A673 (cell line): Measurements from ENCODE around the gene SNAPIN. TPM values are rescaled to one million over a fixed set of nuclear protein-coding genes. Genes with fewer than 3 reads are reported as not detected.

Source experiments
- BruUV-seq: library from RNA; stranded (reverse); fragments of 400-500 nt; replicated peaks from 2 replicates; lab custom pipeline; 2021; lab: Mats Ljungman, UMichigan
- CTCF ChIA-PET: fragments of 300-600 bp; sonication (Branson Sonifier 250); formaldehyde crosslinking; loops from one replicate; lab custom pipeline; 2022; ENCODE audit warnings: antibody characterized with exemption; lab: Charles Lee
- POLR2A ChIA-PET: fragments of 300-600 bp; sonication (Branson Sonifier 250); formaldehyde crosslinking; loops from one replicate; lab custom pipeline; 2022; ENCODE audit warnings: antibody characterized with exemption; ENCODE audit not compliant: low non-redundant PET; lab: Charles Lee
- DNase-seq: peaks from one replicate; pipeline ENCODE4 v3.0.0-alpha.2; 2015; ENCODE audit warnings: low spot score
- H3K27ac ChIP-seq: fragments of 200-600 bp; sonication (generic); 2 replicates; pipeline ENCODE4 v1.5.1; 2016; ENCODE audit warnings: mixed run types, low read depth, mild to moderate bottlenecking, mixed read lengths, antibody characterized with exemption, low read length; ENCODE audit not compliant: poor library complexity, severe bottlenecking
- H3K27me3 ChIP-seq: fragments of 200-600 bp; sonication (generic); replicated peaks from 2 replicates; pipeline ENCODE4 v1.6.1; 2017; ENCODE audit warnings: mixed run types, low read depth, mild to moderate bottlenecking, mixed read lengths, antibody characterized with exemption, low read length; ENCODE audit not compliant: insufficient read depth, poor library complexity
- H3K36me3 ChIP-seq: fragments of 200-600 bp; sonication (generic); 2 replicates; pipeline ENCODE4 v1.6.1; 2016; ENCODE audit warnings: mixed run types, mild to moderate bottlenecking, mixed read lengths, antibody characterized with exemption, low read length; ENCODE audit not compliant: insufficient read depth, poor library complexity, severe bottlenecking
- H3K4me1 ChIP-seq: fragments of 200-600 bp; sonication (generic); 2 replicates; pipeline ENCODE4 v1.6.1; 2017; ENCODE audit warnings: mixed run types, mild to moderate bottlenecking, mixed read lengths, antibody characterized with exemption, low read length; ENCODE audit not compliant: insufficient read depth, poor library complexity, severe bottlenecking
- H3K4me3 ChIP-seq: fragments of 200-600 bp; sonication (generic); 2 replicates; pipeline ENCODE4 v1.5.1; 2016; ENCODE audit warnings: low read depth, mixed run types, mild to moderate bottlenecking, mixed read lengths, low read length; ENCODE audit not compliant: poor library complexity, severe bottlenecking
- H3K9me3 ChIP-seq: fragments of 200-600 bp; sonication (generic); 2 replicates; pipeline ENCODE4 v1.6.1; 2016; ENCODE audit warnings: mixed run types, low read depth, mild to moderate bottlenecking, mixed read lengths, antibody characterized with exemption, low read length; ENCODE audit not compliant: poor library complexity, severe bottlenecking
- CTCF ChIP-seq: fragments of 300-800, 200-600 bp; sonication (generic); conservative IDR thresholded peaks from 2 replicates; pipeline ENCODE4 v1.5.1; 2017; ENCODE audit warnings: low read depth, mild to moderate bottlenecking, antibody characterized with exemption, low read length, moderate library complexity, mixed read lengths
- EZH2 ChIP-seq: fragments of 200-600 bp; sonication (generic); IDR thresholded peaks from 2 replicates; pipeline ENCODE4 v1.6.1; 2017; ENCODE audit warnings: borderline replicate concordance, low read depth, mild to moderate bottlenecking, mixed read lengths, antibody characterized with exemption, low read length; ENCODE audit not compliant: poor library complexity, severe bottlenecking
- intact Hi-C: fragments of 100-400 bp; cut with micrococcal nuclease; formaldehyde crosslinking; loops from one replicate; pipeline ENCODE4 v1.10.0; 2022; ENCODE audit not compliant: unreplicated experiment
- total RNA-seq: library from RNA; stranded (reverse); gene quantifications from 2 replicates; pipeline ENCODE4 v1.2.3, GENCODE V29; 2021

Gene SNAPIN
- total RNA-seq, 1 experiment from 2014 or later, result 47.4 TPM

DNA sequence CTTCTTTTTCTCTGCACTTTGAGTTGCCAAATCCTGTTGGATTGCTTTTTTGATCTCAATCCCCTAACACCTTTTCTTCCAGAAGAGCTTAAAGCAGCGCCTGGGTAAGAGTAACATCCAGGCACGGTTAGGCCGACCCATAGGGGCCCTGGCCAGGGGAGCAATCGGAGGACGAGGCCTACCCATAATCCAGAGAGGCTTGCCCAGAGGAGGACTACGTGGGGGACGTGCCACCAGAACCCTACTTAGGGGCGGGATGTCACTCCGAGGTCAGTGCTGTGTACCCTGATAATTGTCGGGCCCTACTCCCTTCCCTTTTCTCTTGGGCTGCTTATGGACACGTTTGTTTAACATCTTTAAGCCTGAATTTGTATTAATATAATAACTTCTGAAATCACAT lies 16.3 kb upstream of the SNAPIN start:
- no peak for DNase-seq
- POLR2A ChIA-PET, result no interaction called here

DNA sequence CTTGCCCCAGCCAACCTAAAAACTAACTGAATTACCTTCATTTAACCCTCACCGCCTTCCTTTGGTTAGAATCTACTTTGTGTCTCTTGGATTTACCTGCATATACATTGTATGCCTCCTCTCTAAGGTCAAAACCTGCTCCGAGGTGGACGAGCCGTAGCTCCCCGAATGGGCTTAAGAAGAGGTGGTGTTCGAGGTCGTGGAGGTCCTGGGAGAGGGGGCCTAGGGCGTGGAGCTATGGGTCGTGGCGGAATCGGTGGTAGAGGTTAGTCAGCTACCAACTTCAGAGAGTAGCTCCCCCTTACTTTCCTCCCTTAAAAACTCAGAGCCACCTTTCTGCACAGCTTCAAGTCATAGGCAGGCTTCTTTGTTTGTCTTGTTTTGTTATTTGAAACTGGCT lies 15.4 kb upstream of the SNAPIN start:
- H3K4me1 ChIP-seq, result no peaks in the 10 kb centered on the region
- H3K4me3 ChIP-seq, result no peak overlapping the region
- H3K9me3 ChIP-seq, result no peaks in the 10 kb centered on the region
- peaks cover 94% of the 10 kb centered on the region for H3K36me3 ChIP-seq
- no peak overlapping the region for H3K27ac ChIP-seq
- intact Hi-C loops, result no loop called here
- POLR2A ChIA-PET, result no interaction called here
- H3K27me3 ChIP-seq, result no peaks in the 10 kb centered on the region
- no peak for DNase-seq
- TF ChIP-seq EZH2, result no peak
- CTCF ChIA-PET, result no interaction called here
- BruUV-seq, result no TSS peak

More for the DNA sequence above, 16.3 kb upstream of the SNAPIN start:
- Histone ChIP-seq H3K27ac (no peak overlapping the region), H3K9me3 (no peaks in the 10 kb centered on the region), H3K4me3 (no peak overlapping the region), H3K27me3 (no peaks in the 10 kb centered on the region), H3K36me3 (peaks cover 99% of the 10 kb centered on the region), H3K4me1 (no peaks in the 10 kb centered on the region)
- CTCF ChIA-PET, result no interaction called here
- BruUV-seq, result no TSS peak
- TF ChIP-seq EZH2, result no peak
- no peak for TF ChIP-seq CTCF
- intact Hi-C loops, result no loop called here

DNA sequence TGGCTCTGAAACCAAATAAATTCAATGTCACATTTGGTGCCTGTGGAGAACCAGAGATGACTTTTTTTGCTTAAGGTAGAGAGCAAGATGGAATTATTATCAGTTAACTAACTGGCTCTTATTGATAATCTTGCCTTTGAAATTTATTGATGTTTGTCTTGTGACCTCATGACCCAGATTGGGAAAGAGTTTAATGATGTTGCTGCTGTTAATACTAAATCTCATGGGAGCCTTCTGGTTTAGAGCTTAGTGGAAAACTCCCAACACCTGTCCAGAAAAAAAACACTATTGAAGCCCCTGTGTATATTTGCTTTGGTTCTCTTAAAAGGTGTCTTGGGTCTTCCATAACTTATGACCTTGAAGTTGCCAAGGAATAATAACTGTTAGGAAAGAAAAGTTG lies 14.7 kb upstream of the SNAPIN start:
- Histone ChIP-seq H3K4me1 (no peaks in the 10 kb centered on the region), H3K36me3 (peaks cover 87% of the 10 kb centered on the region), H3K9me3 (no peaks in the 10 kb centered on the region), H3K4me3 (no peak overlapping the region), H3K27ac (no peak overlapping the region), H3K27me3 (no peaks in the 10 kb centered on the region)
- intact Hi-C loops, result no loop called here
- BruUV-seq, result no TSS peak
- TF ChIP-seq EZH2 (no peak), CTCF (no peak)
- no peak for DNase-seq
- ChIA-PET POLR2A (no interaction called here), CTCF (no interaction called here)

DNA sequence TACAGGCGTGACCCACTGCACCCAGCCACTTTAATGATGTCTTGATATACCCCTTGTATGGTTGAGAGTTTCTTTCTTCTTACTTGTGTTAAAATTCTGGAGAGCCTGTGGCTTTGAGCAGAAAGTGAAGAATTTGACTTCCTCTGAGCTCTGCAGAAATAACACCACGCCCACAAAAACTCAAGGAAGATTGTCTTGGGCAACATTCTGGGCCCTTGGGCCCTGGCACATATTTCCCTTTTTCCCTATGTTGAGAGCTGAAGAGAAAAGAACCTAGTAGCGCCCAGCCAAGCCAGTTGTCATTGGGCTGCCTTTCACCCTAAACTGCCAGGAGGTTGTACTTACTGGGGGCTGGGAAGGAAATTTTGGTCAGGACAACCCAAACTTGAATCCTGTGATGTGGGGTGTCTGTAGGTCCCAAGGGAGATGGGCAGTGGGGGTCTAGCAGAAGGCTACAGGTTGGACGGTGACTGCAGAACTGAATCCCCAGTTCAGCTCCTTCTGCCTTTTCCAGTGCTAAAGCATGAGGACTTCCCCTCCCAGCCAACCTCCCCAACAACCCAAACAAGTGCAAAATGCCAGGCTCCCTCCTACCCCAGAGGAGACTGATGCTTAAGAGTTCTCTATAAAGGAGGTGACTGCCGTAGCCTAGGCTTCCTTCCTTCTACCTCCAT lies 11.7 kb upstream of the SNAPIN start:
- peaks cover 57% of the 10 kb centered on the region for H3K36me3 ChIP-seq
- no peak overlapping the region for H3K27ac ChIP-seq
- H3K4me3 ChIP-seq, result no peak overlapping the region
- H3K4me1 ChIP-seq, result no peaks in the 10 kb centered on the region
- ChIA-PET CTCF (no interaction called here), POLR2A (no interaction called here)
- DNase-seq, result no peak
- BruUV-seq, result no TSS peak
- no peaks in the 10 kb centered on the region for H3K27me3 ChIP-seq
- no peaks in the 10 kb centered on the region for H3K9me3 ChIP-seq
- intact Hi-C loops, result no loop called here
- TF ChIP-seq EZH2 (no peak), CTCF (no peak)
